H9 (cell line): ENCODE data around the gene GP1BA. TPM values are rescaled to one million over a fixed set of nuclear protein-coding genes. Genes with fewer than 3 reads are reported as not detected.

Source experiments
- DNase-seq: peaks from one replicate; pipeline ENCODE4 v3.0.0-alpha.2; 2017
- H2AFZ ChIP-seq: one replicate; pipeline ENCODE4 v1.6.1; 2013; ENCODE audit warnings: mild to moderate bottlenecking, low read length, control low read depth, moderate library complexity
- H2AK5ac ChIP-seq: 2 replicates; pipeline ENCODE4 v1.6.1; 2013; ENCODE audit warnings: low read length, control low read depth, mixed read lengths; ENCODE audit not compliant: insufficient read length
- H2BK120ac ChIP-seq: one replicate; pipeline ENCODE4 v1.6.1; 2013; ENCODE audit warnings: low read depth, mild to moderate bottlenecking, low read length, control low read depth, inconsistent platforms; ENCODE audit not compliant: poor library complexity, severe bottlenecking
- H2BK12ac ChIP-seq: 2 replicates; pipeline ENCODE4 v1.6.1; 2013; ENCODE audit warnings: low read length, control low read depth, mixed read lengths, low read depth; ENCODE audit not compliant: insufficient read length
- H2BK15ac ChIP-seq: 2 replicates; pipeline ENCODE4 v1.6.1; 2013; ENCODE audit warnings: low read depth, low read length, control low read depth
- H2BK20ac ChIP-seq: one replicate; pipeline ENCODE4 v1.6.1; 2013; ENCODE audit warnings: low read depth, mild to moderate bottlenecking, low read length, control low read depth, inconsistent platforms; ENCODE audit not compliant: poor library complexity, severe bottlenecking
- H2BK5ac ChIP-seq: 2 replicates; pipeline ENCODE4 v1.6.1; 2013; ENCODE audit warnings: low read length, control low read depth, mixed read lengths; ENCODE audit not compliant: insufficient read length
- H3K14ac ChIP-seq: 2 replicates; pipeline ENCODE4 v1.6.1; 2013; ENCODE audit warnings: low read length, control low read depth; ENCODE audit not compliant: insufficient read depth
- H3K18ac ChIP-seq: 2 replicates; pipeline ENCODE4 v1.6.1; 2013; ENCODE audit warnings: low read depth, mild to moderate bottlenecking, mixed read lengths, low read length, control low read depth; ENCODE audit not compliant: insufficient read length
- H3K23ac ChIP-seq: 2 replicates; pipeline ENCODE4 v1.6.1; 2013; ENCODE audit warnings: low read length, control low read depth, mixed read lengths, low read depth; ENCODE audit not compliant: insufficient read length
- H3K23me2 ChIP-seq: 2 replicates; pipeline ENCODE4 v1.6.1; 2013; ENCODE audit warnings: low read depth, mild to moderate bottlenecking, mixed read lengths, low read length, control low read depth; ENCODE audit not compliant: insufficient read length, poor library complexity, severe bottlenecking
- H3K27ac ChIP-seq: 2 replicates; pipeline ENCODE4 v1.5.1; 2013; ENCODE audit warnings: low read length, control low read depth, mixed read lengths, low read depth; ENCODE audit not compliant: insufficient read length
- H3K27me3 ChIP-seq: 2 replicates; pipeline ENCODE4 v1.6.1; 2013; ENCODE audit warnings: low read length, control low read depth, inconsistent platforms; ENCODE audit not compliant: insufficient read depth
- H3K4ac ChIP-seq: 2 replicates; pipeline ENCODE4 v1.6.1; 2013; ENCODE audit warnings: low read depth, mild to moderate bottlenecking, control low read depth, inconsistent platforms, low read length, moderate library complexity
- H3K4me1 ChIP-seq: 2 replicates; pipeline ENCODE4 v1.6.1; 2013; ENCODE audit warnings: low read length, control low read depth, inconsistent platforms; ENCODE audit not compliant: insufficient read depth
- H3K4me2 ChIP-seq: 2 replicates; pipeline ENCODE4 v1.6.1; 2013; ENCODE audit warnings: low read length, control low read depth, mixed read lengths; ENCODE audit not compliant: insufficient read length, insufficient read depth
- H3K56ac ChIP-seq: 2 replicates; pipeline ENCODE4 v1.6.1; 2013; ENCODE audit warnings: low read depth, mild to moderate bottlenecking, mixed read lengths, low read length, control low read depth; ENCODE audit not compliant: insufficient read length
- H3K79me1 ChIP-seq: 2 replicates; pipeline ENCODE4 v1.6.1; 2013; ENCODE audit warnings: low read depth, mild to moderate bottlenecking, moderate library complexity, low read length, control low read depth, inconsistent platforms; ENCODE audit not compliant: insufficient read depth, poor library complexity, severe bottlenecking
- H3K79me2 ChIP-seq: 2 replicates; pipeline ENCODE4 v1.6.1; 2013; ENCODE audit warnings: low read length, control low read depth, inconsistent platforms; ENCODE audit not compliant: insufficient read depth
- H3K9ac ChIP-seq: 2 replicates; pipeline ENCODE4 v1.6.1; 2013; ENCODE audit warnings: low read length, control low read depth, mixed read lengths; ENCODE audit not compliant: insufficient read length; ENCODE audit errors: extremely low read depth
- H3K9me3 ChIP-seq: one replicate; pipeline ENCODE4 v1.6.1; 2013; ENCODE audit warnings: low read depth, low read length, inconsistent platforms; ENCODE audit not compliant: control insufficient read depth
- H3T11ph ChIP-seq: one replicate; pipeline ENCODE4 v1.6.1; 2013; ENCODE audit warnings: mild to moderate bottlenecking, low read length, control low read depth, inconsistent platforms
- H4K20me1 ChIP-seq: one replicate; pipeline ENCODE4 v1.6.1; 2013; ENCODE audit not compliant: control insufficient read depth, insufficient read length, insufficient read depth
- H4K5ac ChIP-seq: 2 replicates; pipeline ENCODE4 v1.6.1; 2013; ENCODE audit warnings: low read depth, mild to moderate bottlenecking, mixed read lengths, low read length, control low read depth; ENCODE audit not compliant: insufficient read length
- H4K8ac ChIP-seq: replicated peaks from 2 replicates; pipeline ENCODE4 v1.6.1; 2013; ENCODE audit warnings: low read length, control low read depth, mixed read lengths, low read depth; ENCODE audit not compliant: insufficient read length
- H4K91ac ChIP-seq: 2 replicates; pipeline ENCODE4 v1.6.1; 2013; ENCODE audit warnings: low read depth, mild to moderate bottlenecking, moderate library complexity, mixed read lengths, low read length, control low read depth; ENCODE audit not compliant: insufficient read length
- H3K27ac Mint-ChIP-seq, 3 experiments: 2 replicates in 2 of 3; 3 replicates in 1 of 3; pipeline ENCODE4 v1.8.0; 2020 to 2021; ENCODE audit warnings: mixed read lengths in 3 of 3, mild to moderate bottlenecking in 1 of 3, moderate library complexity in 1 of 3
- H3K27me3 Mint-ChIP-seq: 2 replicates; pipeline ENCODE4 v1.8.0; 2021; ENCODE audit warnings: low read depth, mild to moderate bottlenecking, moderate library complexity, mixed read lengths
- H3K36me3 Mint-ChIP-seq, 3 experiments: 2 replicates in 2 of 3; 3 replicates in 1 of 3; pipeline ENCODE4 v1.8.0; 2020 to 2021; ENCODE audit warnings: low read depth in 3 of 3, mixed read lengths in 3 of 3; ENCODE audit not compliant: insufficient read depth in 1 of 3
- H3K4me1 Mint-ChIP-seq, 2 experiments: 2 replicates each; pipeline ENCODE4 v1.8.0; 2020; ENCODE audit warnings: mixed read lengths in 2 of 2
- H3K4me3 Mint-ChIP-seq, 2 experiments: 2 replicates in 1 of 2; 3 replicates in 1 of 2; pipeline ENCODE4 v1.8.0; 2020 to 2021; ENCODE audit warnings: mild to moderate bottlenecking in 2 of 2, mixed read lengths in 2 of 2, moderate library complexity in 1 of 2
- H3K9me3 Mint-ChIP-seq, 2 experiments: 2 replicates in 1 of 2; 3 replicates in 1 of 2; pipeline ENCODE4 v1.8.0; 2020; ENCODE audit warnings: mild to moderate bottlenecking in 2 of 2, mixed read lengths in 2 of 2, moderate library complexity in 1 of 2
- CTCF ChIP-seq: fragments of 200-600 bp; sonication (generic); conservative IDR thresholded peaks from 3 replicates; pipeline ENCODE4 v1.8.0; 2021; ENCODE audit warnings: antibody characterized with exemption, mild to moderate bottlenecking
- WGBS: extraction: QIAGEN DNeasy Blood & Tissue Kit; methylation state at CpG from one replicate; pipeline ENCODE4 v1.1.7; 2013; ENCODE audit warnings: missing lambda C conversion rate, low lambda C conversion rate, mixed read lengths; ENCODE audit not compliant: insufficient read length; ENCODE audit errors: extremely low coverage; 5-methylcytosine and 5-hydroxymethylcytosine counted together
- total RNA-seq: library from RNA; stranded (reverse); gene quantifications from 2 replicates; pipeline ENCODE4 v1.2.1, GENCODE V29; 2021

Gene GP1BA
- total RNA-seq, 1 experiment from 2014 or later: not detected

- DNase-seq: peak; percentile 81
- Histone ChIP-seq H3K14ac (no peak overlapping the region), H3K4me1 (no peaks in the 10 kb centered on the region), H2AK5ac (no peak overlapping the region), H3K56ac (no peak overlapping the region), H3K4me2 (no peak overlapping the region), H2BK120ac (no peak overlapping the region), H3K27me3 (no peaks in the 10 kb centered on the region), H3K23ac (no peak overlapping the region), H2BK20ac (no peak overlapping the region), H4K91ac (no peak overlapping the region), H3T11ph (no peak overlapping the region), H3K27ac (no peak overlapping the region), H3K23me2 (peaks cover 8% of the 10 kb centered on the region), H4K5ac (no peak overlapping the region), H2BK5ac (no peak overlapping the region), H3K9me3 (no peaks in the 10 kb centered on the region), H3K79me2 (peaks cover 4% of the 10 kb centered on the region; the same call in 1 of the 2 replicates), H2BK15ac (no peak overlapping the region), H3K18ac (no peak overlapping the region), H2BK12ac (no peak overlapping the region), H4K8ac (no peak overlapping the region), H3K79me1 (peaks cover 5% of the 10 kb centered on the region), H3K4ac (no peak overlapping the region), H3K9ac (no peak overlapping the region), H4K20me1 (peaks cover 7% of the 10 kb centered on the region), H2AFZ (no peak overlapping the region)
- no peaks in the 10 kb centered on the region; a peak in 1 of 5 replicates for H3K9me3 Mint-ChIP-seq
- peaks cover 19 to 53% (median 25%) of the 10 kb centered on the region in 3 experiments for H3K36me3 Mint-ChIP-seq
- no peak overlapping the region for H3K4me3 Mint-ChIP-seq
- peak; percentile 50 for TF ChIP-seq CTCF
- H3K27ac Mint-ChIP-seq: peak overlapping the region in 2 of 3 experiments; percentile 14 to 78; a peak in 3 of 7 replicates
- WGBS: no CpG with 5 or more reads among the region's 14 CpGs
- H3K27me3 Mint-ChIP-seq: no peaks in the 10 kb centered on the region; the same call in 1 of the 2 replicates
- H3K4me1 Mint-ChIP-seq: peaks cover 28 to 29% of the 10 kb centered on the region in 2 experiments
These were observed 2.3 kb downstream of the GP1BA start for GRCh38 chr17:4934173-4934979.
